GM10248 (cell line): Measurements from ENCODE around the gene NTN1.

Source experiments
- CTCF ChIA-PET: fragments of 300-600 bp; sonication (Branson Sonifier 250); formaldehyde crosslinking; extraction: SDS; loops from one replicate; lab custom pipeline; 2021; ENCODE audit warnings: antibody characterized with exemption; lab: Yijun Ruan, JAX
- POLR2A ChIA-PET: fragments of 350-650 bp; sonication (Branson Sonifier 250); formaldehyde crosslinking; extraction: SDS; loops from one replicate; lab custom pipeline; 2020; ENCODE audit warnings: antibody characterized with exemption; lab: Yijun Ruan, JAX
- DNase-seq: peaks from one replicate; pipeline ENCODE4 v3.0.0; 2012; ENCODE audit errors: extremely low spot score
- TF ChIP-seq, protein P1 (sequence below): IDR thresholded peaks from 2 replicates; pipeline ENCODE4 v1.5.1; 2012; ENCODE audit warnings: mild to moderate bottlenecking, low read depth; ENCODE audit errors: extremely low read depth, missing control alignments, control extremely low read depth

The NTN1 gene

DNA sequence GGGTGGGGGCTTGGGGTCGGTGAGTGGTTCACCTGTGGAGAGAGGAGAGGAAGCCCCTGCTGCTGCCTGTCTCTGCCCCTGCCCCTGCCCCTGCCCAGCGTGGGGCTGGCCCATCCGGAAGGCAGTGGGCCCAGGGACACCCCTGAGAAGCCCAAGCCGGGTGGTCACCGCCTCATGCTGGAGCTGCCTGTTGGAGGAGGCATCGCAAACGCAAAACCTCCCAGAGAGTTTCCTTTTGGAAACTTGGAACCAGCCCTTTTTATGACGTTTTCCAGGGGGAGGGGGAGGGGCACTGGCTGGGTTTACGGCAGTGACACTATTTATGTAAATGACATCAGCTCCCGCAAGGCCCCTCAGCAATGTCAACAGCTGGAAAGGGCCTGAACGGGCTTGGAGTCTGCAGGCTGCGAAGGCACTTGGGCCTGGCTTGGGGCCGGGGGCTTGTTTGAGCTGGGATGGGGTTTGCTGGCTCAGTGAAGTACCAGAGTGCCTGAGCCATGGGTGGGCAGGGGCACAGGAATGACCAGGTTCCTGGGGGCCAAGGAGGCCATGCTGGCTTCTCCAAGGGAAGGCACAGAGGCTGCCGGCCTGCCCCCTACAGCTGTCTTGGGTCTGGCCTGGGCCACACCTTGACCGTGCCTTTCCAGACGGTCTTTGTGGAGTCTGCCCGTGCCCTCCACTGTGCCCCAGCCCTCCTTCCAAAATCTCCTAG, 219.5 kb downstream of the NTN1 start:
- CTCF ChIA-PET: interaction anchor here (1.1 to 1.6 kb wide), 2 partner anchors 14 to 18 kb away, joined by 3 read pairs; no protein-coding TSS in a partner anchor
- DNase-seq: no peak
- POLR2A ChIA-PET: no interaction called here
- TF ChIP-seq, protein P1, sequence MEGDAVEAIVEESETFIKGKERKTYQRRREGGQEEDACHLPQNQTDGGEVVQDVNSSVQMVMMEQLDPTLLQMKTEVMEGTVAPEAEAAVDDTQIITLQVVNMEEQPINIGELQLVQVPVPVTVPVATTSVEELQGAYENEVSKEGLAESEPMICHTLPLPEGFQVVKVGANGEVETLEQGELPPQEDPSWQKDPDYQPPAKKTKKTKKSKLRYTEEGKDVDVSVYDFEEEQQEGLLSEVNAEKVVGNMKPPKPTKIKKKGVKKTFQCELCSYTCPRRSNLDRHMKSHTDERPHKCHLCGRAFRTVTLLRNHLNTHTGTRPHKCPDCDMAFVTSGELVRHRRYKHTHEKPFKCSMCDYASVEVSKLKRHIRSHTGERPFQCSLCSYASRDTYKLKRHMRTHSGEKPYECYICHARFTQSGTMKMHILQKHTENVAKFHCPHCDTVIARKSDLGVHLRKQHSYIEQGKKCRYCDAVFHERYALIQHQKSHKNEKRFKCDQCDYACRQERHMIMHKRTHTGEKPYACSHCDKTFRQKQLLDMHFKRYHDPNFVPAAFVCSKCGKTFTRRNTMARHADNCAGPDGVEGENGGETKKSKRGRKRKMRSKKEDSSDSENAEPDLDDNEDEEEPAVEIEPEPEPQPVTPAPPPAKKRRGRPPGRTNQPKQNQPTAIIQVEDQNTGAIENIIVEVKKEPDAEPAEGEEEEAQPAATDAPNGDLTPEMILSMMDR: no peak

DNA sequence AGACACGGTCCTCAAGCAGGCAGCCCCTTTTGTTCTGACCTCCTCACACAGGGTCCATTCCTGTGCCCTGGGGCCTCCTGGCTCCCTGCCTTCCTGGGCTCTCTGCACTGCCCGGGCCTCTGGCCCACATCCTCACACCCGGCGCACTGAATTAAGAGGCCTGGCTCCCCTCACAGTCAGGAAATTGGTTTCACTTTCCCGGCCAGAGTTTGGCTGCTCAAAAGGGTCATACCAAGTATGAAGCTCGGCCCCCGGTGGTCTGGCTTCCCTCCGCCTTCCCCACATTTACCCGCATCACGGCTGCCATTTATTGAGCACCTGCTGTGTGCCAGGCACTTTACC, 220.0 kb downstream of the NTN1 start:
- CTCF ChIA-PET: interaction anchor here (1.1 kb wide), 1 partner anchor 13 kb away, joined by 3 read pairs; no protein-coding TSS in a partner anchor
- TF ChIP-seq, protein P1: no peak
- POLR2A ChIA-PET: no interaction called here
- DNase-seq: no peak

DNA sequence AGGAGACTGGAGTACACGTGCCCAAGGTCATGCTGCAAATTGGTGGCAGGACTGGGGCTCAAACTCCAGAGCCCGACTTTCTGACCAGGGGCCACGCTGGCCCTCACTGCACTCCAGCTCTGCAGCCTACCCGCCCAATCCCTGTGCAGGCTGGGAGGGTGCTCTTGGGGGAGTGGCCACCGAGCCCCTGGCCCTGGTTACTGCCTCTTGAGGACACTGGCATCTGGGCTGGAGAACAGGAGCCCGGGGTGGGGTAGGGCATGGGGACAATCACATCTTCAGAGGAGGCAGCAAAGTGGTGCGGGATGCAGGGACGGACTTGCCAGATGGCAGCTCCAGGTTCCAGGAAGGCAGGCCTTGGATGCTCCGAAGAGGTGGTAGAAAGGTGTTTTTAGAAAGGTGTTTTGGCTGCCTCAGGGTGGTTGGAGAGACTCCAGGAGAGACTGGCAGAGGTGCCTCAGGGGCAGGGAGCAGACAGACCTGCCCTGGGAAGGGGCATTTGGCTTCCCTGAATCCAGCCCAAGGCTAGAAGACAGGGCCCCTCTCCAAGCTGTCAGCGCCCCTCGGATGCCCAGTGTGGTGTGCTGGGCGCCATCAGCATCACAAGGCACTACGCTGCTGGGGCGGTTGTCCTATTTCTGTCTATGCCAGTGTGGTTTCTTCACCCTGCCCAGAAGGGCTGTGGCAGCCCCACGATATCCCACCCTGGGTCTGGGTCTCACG, 220.6 kb downstream of the NTN1 start:
- TF ChIP-seq, protein P1: no peak
- DNase-seq: no peak
- POLR2A ChIA-PET: no interaction called here
- CTCF ChIA-PET: no interaction called here

DNA sequence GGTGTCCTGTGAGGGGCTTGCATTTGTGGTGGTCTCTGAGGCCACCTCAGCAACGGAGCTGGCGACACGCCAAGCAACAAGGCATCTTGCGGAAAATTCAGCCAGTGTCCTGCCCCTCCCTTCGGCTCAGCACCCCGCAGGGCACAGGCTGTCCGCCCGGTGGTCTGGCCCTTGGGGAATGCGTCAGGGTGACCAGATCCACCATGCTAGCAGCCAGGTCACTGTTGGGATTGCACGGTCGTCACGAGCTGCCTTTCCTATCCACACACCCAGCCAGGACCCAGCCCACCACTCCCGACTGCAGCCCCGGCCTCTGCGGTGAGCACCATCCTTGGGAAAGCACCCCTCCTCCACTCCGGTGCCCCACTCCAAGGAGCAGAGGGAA, 221.2 kb downstream of the NTN1 start:
- DNase-seq: no peak
- POLR2A ChIA-PET: no interaction called here
- TF ChIP-seq, protein P1: no peak
- CTCF ChIA-PET: no interaction called here

DNA sequence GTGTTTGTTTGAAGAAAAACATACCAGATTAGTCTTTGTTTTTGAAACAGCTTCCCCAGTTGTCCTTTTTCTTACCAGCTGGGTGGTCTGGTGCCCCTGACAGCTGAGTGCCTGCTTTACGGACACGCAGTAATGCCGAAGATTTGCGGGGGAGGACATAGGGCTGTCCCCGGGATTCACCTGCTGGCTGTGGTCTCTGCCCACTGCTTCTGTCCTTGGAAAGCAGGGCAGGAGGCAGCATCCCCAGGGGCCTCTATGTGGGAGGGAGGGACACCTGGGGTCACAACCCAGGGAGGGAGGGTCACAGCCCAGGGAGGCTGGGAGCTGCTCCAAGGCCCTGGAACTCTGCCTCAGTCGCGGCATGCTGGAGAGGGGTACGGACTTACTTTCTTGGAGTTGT, 221.7 kb downstream of the NTN1 start:
- ChIA-PET CTCF (no interaction called here), POLR2A (no interaction called here)
- TF ChIP-seq, protein P1: no peak
- DNase-seq: no peak

DNA sequence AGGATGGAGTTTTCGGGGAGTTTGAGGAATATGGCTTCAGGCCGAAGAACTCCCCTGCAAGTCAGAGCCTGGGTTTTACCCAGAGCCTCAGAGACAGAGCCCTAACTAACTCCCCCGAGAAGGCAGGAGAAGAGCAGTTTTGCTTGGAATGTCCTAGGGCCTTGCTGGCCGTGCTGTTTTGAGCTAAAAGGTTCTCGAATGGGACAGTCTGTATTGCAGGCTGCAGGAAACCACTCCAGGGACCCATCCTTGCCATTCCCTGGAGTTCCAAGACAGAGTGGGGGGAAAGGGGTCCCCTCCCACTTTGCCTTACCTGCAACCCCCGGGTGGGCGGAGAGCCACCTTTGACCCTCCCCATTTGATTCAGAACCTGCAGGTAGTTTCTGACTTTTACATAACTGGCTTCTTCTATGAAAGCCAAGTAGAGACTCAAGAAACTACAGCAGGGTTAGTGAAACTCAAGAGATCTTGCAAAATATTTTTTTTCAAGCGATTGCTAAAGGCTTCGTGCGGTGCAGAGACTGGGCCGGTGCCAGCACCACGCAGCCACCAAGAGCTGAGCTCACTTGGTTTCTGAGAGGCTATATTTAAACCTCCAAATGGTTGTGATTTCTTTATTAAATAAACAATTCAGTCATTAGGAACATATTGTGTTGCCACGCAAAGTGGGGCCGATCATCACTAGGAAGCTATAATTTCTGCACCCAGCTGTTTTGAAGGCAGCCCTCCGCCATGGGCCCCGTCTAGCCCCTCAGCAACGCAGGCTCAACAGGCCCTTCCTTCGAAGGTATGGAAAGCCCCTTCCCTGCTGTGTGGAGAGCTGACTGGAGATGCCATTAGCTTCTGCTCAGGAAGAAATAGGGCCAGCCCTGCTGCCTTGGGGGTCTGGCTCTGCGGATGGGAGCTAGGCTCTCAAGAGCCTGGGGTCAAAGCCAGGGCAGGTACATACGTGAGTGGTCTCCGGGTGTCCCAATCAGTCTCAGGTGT, 223.0 kb downstream of the NTN1 start:
- TF ChIP-seq, protein P1: no peak
- CTCF ChIA-PET: interaction anchor here (1.1 kb wide), 1 partner anchor 11 kb away, joined by 3 read pairs; no protein-coding TSS in a partner anchor
- no peak for DNase-seq
- POLR2A ChIA-PET: no interaction called here
